Liver (tissue), 9 donors: Measurements from ENCODE around the gene BPIFB4. TPM values are rescaled to one million over a fixed set of nuclear protein-coding genes. Genes with fewer than 3 reads are reported as not detected.
"Not testable (repeated sequence)": the region's sequence is repeated elsewhere in the genome, so short reads cannot be mapped to it uniquely, and the experiment has no call there.

ENCODE experiments used
- DNase-seq: peaks from one replicate; pipeline ENCODE4 v3.0.0-alpha.2; 2017; ENCODE audit warnings: low spot score
- H3K27ac ChIP-seq, 2 donors: one replicate each; pipeline ENCODE4 v1.7.0; 2013; ENCODE audit warnings: inconsistent platforms in 2 of 2, low read length in 2 of 2, control low read depth in 1 of 2, low read depth in 1 of 2, mild to moderate bottlenecking in 1 of 2
- H3K27me3 ChIP-seq, 4 donors: one replicate each; pipeline versions ENCODE4 v1.6.1 to v1.7.0; 2013; ENCODE audit warnings: low read length in 3 of 4, inconsistent platforms in 1 of 4, mild to moderate bottlenecking in 1 of 4, moderate library complexity in 1 of 4; ENCODE audit not compliant: control insufficient read depth in 4 of 4, insufficient read depth in 4 of 4
- H3K36me3 ChIP-seq, 4 donors: one replicate each; pipeline versions ENCODE4 v1.6.1 to v1.7.0; 2013; ENCODE audit warnings: low read length in 3 of 4, mild to moderate bottlenecking in 3 of 4, low read depth in 1 of 4, moderate library complexity in 1 of 4; ENCODE audit not compliant: control insufficient read depth in 4 of 4, insufficient read depth in 3 of 4
- H3K4me1 ChIP-seq, 4 donors: one replicate each; pipeline versions ENCODE4 v1.6.1 to v1.7.0; 2013; ENCODE audit warnings: low read length in 3 of 4, mild to moderate bottlenecking in 3 of 4, moderate library complexity in 1 of 4; ENCODE audit not compliant: control insufficient read depth in 4 of 4, insufficient read depth in 4 of 4
- H3K4me3 ChIP-seq, 3 donors: one replicate each; pipeline versions ENCODE4 v1.6.1 to v1.7.0; 2013; ENCODE audit warnings: low read length in 3 of 3, control low read depth in 1 of 3, low read depth in 1 of 3, mild to moderate bottlenecking in 1 of 3
- H3K9ac ChIP-seq, 2 donors: one replicate each; pipeline ENCODE4 v1.7.0; 2013; ENCODE audit warnings: low read length in 2 of 2, mild to moderate bottlenecking in 2 of 2, moderate library complexity in 2 of 2, control low read depth in 1 of 2, low read depth in 1 of 2
- H3K9me3 ChIP-seq, 4 donors: one replicate each; pipeline versions ENCODE4 v1.6.1 to v1.7.0; 2013; ENCODE audit warnings: low read length in 3 of 4; ENCODE audit not compliant: control insufficient read depth in 4 of 4
- ATF3 ChIP-seq: IDR thresholded peaks from 2 replicates; pipeline ENCODE4 v1.6.1; 2016; ENCODE audit warnings: antibody characterized with exemption
- FOXA1 ChIP-seq: IDR thresholded peaks from 2 replicates; pipeline ENCODE4 v1.6.1; 2016; ENCODE audit warnings: antibody characterized with exemption
- FOXA2 ChIP-seq: IDR thresholded peaks from 2 replicates; pipeline ENCODE4 v1.6.1; 2016; ENCODE audit warnings: antibody characterized with exemption
- GABPA ChIP-seq, 2 donors: IDR thresholded peaks in 1 of 2; conservative IDR thresholded peaks in 1 of 2; 2 replicates each; pipeline ENCODE4 v1.6.1; 2016; ENCODE audit warnings: antibody characterized with exemption in 2 of 2, mild to moderate bottlenecking in 1 of 2, moderate library complexity in 1 of 2
- HNF4A ChIP-seq, 2 donors: conservative IDR thresholded peaks; 2 replicates each; pipeline ENCODE4 v1.6.1; 2016; ENCODE audit warnings: antibody characterized with exemption in 2 of 2, mild to moderate bottlenecking in 2 of 2
- HNF4G ChIP-seq: IDR thresholded peaks from 2 replicates; pipeline ENCODE4 v1.6.1; 2016; ENCODE audit warnings: antibody characterized with exemption
- JUND ChIP-seq, 2 donors: IDR thresholded peaks; 2 replicates each; pipeline ENCODE4 v1.6.1; 2016; ENCODE audit warnings: antibody characterized with exemption in 2 of 2
- RAD21 ChIP-seq, 2 donors: IDR thresholded peaks; 2 replicates each; pipeline ENCODE4 v1.6.1; 2016; ENCODE audit warnings: antibody characterized with exemption in 2 of 2, mild to moderate bottlenecking in 2 of 2
- RXRA ChIP-seq, 2 donors: IDR thresholded peaks; 2 replicates each; pipeline ENCODE4 v1.6.1; 2017 to 2018; ENCODE audit warnings: antibody characterized with exemption in 2 of 2, mild to moderate bottlenecking in 1 of 2
- SP1 ChIP-seq: IDR thresholded peaks from 2 replicates; pipeline ENCODE4 v1.6.1; 2018; ENCODE audit warnings: antibody characterized with exemption, mild to moderate bottlenecking
- TAF1 ChIP-seq: conservative IDR thresholded peaks from 2 replicates; pipeline ENCODE4 v1.6.1; 2016; ENCODE audit warnings: antibody characterized with exemption, mild to moderate bottlenecking
- YY1 ChIP-seq: IDR thresholded peaks from 2 replicates; pipeline ENCODE4 v1.6.1; 2016; ENCODE audit warnings: antibody characterized with exemption, mild to moderate bottlenecking
- WGBS: extraction: QIAGEN DNeasy Blood & Tissue Kit; methylation state at CpG from one replicate; pipeline ENCODE4 v1.1.7; 2013; 5-methylcytosine and 5-hydroxymethylcytosine counted together
- polyA plus RNA-seq, 2 donors: library from polyadenylated mRNA; stranded (reverse) in 1 of 2; unstranded in 1 of 2; fragments of 200-250 nt in 1 of 2; fragments of >200 nt in 1 of 2; fragmentation: Nextera tagmentation in 1 of 2; extraction: Ambion mirVana in 1 of 2; gene quantifications; one replicate each; pipeline versions ENCODE4 v1.2.1 to v1.2.3, GENCODE V29; 2013 to 2015
- total RNA-seq, 2 donors: library from RNA; depleted of rRNA; stranded (reverse); fragments of >200 nt; gene quantifications; one replicate each; pipeline ENCODE4 v1.2.3, GENCODE V29; 2014
- TF ChIP-seq, protein P1 (sequence below): IDR thresholded peaks from 2 replicates; pipeline ENCODE4 v1.6.1; 2016; ENCODE audit warnings: antibody characterized with exemption
- TF ChIP-seq, protein P2 (sequence below): fragments of 150-350 bp; IDR thresholded peaks from 2 replicates; pipeline ENCODE4 v1.5.1; 2017; ENCODE audit warnings: improper control_type of control experiment, low read depth, low read length; ENCODE audit not compliant: missing input control
- TF ChIP-seq, protein P3 (sequence below): IDR thresholded peaks from 2 replicates; pipeline ENCODE4 v1.6.1; 2016; ENCODE audit warnings: antibody characterized with exemption
- donor health status: healthy.
- donor health status: healthy.
- donor health status: healthy.
- donor health status: healthy.
- donor health status: healthy.

Gene BPIFB4
- total and polyA plus RNA-seq, 4 donors: 0.16 TPM; not detected in 3

DNA sequence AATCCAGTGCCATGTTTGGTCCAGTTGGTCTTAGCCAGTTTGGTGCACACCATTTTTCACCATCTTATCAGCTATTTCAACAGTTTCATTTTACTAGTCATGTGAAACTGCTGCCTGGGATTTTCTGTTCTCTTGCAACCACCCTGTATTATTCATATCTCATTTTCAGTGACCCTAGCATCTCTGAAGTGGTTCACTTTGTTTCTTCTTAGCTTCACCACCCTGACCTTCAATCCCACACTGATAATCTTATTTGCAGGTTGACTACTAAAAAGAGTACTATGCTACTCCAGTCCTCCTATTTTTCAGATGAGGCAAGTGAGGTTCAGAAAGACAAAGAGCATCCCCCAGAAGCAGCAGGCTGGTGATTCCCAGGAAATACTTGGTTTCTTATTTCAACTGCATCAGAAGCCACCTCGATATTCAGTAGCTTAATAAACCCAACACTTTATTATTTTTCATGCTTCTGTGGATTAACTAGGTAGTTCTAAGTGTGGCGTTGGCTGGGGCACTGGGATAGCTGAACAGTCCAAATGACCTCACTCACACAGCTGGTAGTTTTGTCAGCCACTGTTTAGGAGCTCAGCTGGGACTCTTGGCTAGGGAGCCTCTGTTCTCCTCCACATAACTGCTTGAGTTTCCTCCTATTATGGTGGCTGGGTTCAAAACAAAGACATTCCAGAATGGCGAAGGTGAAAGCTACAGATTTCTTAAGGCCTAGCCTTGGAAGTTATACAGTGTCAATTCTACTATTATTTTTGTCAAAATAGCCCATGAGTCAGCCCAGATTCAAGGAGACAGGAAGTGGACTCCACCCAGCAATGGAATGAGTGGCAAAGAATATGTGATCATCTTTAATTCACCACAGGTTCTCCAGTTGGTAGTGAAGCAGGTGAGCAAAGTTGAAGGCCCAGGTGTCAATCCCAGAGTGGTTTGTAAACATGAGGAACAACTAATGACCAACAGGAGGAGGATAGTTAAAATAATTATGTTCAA lies 40.6 kb downstream of the BPIFB4 start:
- TF ChIP-seq RAD21 (IDR thresholded peaks at IDR 0.05): no peak
- no peak for TF ChIP-seq TAF1
- TF ChIP-seq FOXA2: no peak
- TF ChIP-seq, protein P1, sequence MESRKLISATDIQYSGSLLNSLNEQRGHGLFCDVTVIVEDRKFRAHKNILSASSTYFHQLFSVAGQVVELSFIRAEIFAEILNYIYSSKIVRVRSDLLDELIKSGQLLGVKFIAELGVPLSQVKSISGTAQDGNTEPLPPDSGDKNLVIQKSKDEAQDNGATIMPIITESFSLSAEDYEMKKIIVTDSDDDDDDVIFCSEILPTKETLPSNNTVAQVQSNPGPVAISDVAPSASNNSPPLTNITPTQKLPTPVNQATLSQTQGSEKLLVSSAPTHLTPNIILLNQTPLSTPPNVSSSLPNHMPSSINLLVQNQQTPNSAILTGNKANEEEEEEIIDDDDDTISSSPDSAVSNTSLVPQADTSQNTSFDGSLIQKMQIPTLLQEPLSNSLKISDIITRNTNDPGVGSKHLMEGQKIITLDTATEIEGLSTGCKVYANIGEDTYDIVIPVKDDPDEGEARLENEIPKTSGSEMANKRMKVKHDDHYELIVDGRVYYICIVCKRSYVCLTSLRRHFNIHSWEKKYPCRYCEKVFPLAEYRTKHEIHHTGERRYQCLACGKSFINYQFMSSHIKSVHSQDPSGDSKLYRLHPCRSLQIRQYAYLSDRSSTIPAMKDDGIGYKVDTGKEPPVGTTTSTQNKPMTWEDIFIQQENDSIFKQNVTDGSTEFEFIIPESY: no peak
- no peak for TF ChIP-seq HNF4A (conservative IDR thresholded peaks at IDR 0.05)
- TF ChIP-seq HNF4G: no peak
- TF ChIP-seq YY1: no peak
- no peak for DNase-seq
- Histone ChIP-seq H3K4me1 (peaks cover 4 to 10% (median 4%) of the 10 kb centered on the region in 4 donors), H3K9me3 (peaks cover 0 to 2% (median 0%) of the 10 kb centered on the region in 4 donors), H3K27ac (no peak overlapping the region), H3K4me3 (no peak overlapping the region), H3K9ac (no peak overlapping the region), H3K27me3 (peaks cover 0 to 2% (median 0%) of the 10 kb centered on the region in 4 donors), H3K36me3 (no peaks in the 10 kb centered on the region)
- 83% methylated on average over 3 of the region's 3 CpGs for WGBS

GRCh38 chr20:33120934-33121333 lies 41.5 kb downstream of the BPIFB4 start:
- WGBS: 94% methylated on average over 3 of the region's 3 CpGs

GRCh38 chr20:33122297-33122696 lies 42.9 kb downstream of the BPIFB4 start:
- not testable (repeated sequence) for H3K27me3 ChIP-seq, H3K4me3 ChIP-seq, H3K9ac ChIP-seq, H3K27ac ChIP-seq, H3K9me3 ChIP-seq, H3K36me3 ChIP-seq, DNase-seq
- 82% methylated on average over 1 of the region's 1 CpG for WGBS
- peaks cover 8 to 31% (median 19%) of the 10 kb centered on the region in 4 donors for H3K4me1 ChIP-seq

More at GRCh38 chr20:33120934-33121333, 41.5 kb downstream of the BPIFB4 start:
- Histone ChIP-seq H3K27me3 (peaks cover 0 to 2% (median 0%) of the 10 kb centered on the region in 4 donors), H3K9ac (no peak overlapping the region), H3K4me1 (peaks cover 4 to 19% (median 11%) of the 10 kb centered on the region in 4 donors), H3K36me3 (no peaks in the 10 kb centered on the region), H3K4me3 (no peak overlapping the region), H3K27ac (no peak overlapping the region), H3K9me3 (peaks cover 0 to 2% (median 0%) of the 10 kb centered on the region in 4 donors)
- TF ChIP-seq RXRA (IDR thresholded peaks at IDR 0.05) (no peak), FOXA1 (no peak), FOXA2 (no peak), SP1 (no peak), TAF1 (no peak), HNF4G (no peak), YY1 (no peak), JUND (IDR thresholded peaks at IDR 0.05) (no peak), GABPA (IDR thresholded peaks at IDR 0.05 in 1 of 2, conservative IDR thresholded peaks at IDR 0.05 in 1 of 2) (no peak), ATF3 (no peak)
- TF ChIP-seq, protein P1: no peak
- TF ChIP-seq, protein P2, sequence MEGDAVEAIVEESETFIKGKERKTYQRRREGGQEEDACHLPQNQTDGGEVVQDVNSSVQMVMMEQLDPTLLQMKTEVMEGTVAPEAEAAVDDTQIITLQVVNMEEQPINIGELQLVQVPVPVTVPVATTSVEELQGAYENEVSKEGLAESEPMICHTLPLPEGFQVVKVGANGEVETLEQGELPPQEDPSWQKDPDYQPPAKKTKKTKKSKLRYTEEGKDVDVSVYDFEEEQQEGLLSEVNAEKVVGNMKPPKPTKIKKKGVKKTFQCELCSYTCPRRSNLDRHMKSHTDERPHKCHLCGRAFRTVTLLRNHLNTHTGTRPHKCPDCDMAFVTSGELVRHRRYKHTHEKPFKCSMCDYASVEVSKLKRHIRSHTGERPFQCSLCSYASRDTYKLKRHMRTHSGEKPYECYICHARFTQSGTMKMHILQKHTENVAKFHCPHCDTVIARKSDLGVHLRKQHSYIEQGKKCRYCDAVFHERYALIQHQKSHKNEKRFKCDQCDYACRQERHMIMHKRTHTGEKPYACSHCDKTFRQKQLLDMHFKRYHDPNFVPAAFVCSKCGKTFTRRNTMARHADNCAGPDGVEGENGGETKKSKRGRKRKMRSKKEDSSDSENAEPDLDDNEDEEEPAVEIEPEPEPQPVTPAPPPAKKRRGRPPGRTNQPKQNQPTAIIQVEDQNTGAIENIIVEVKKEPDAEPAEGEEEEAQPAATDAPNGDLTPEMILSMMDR: no peak
- TF ChIP-seq, protein P3, sequence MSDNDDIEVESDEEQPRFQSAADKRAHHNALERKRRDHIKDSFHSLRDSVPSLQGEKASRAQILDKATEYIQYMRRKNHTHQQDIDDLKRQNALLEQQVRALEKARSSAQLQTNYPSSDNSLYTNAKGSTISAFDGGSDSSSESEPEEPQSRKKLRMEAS: no peak
- DNase-seq: no peak
